Measurements from ENCODE around the gene FEZ2. TPM values are rescaled to one million over a fixed set of nuclear protein-coding genes. Genes with fewer than 3 reads are reported as not detected.

FEZ2 gene
- total and polyA plus RNA-seq, 2 of the 13 experiments (the other 11 are each of a cell fraction or from before 2014, with no cell fraction given) = 42.5 to 59.1 TPM

DNA sequence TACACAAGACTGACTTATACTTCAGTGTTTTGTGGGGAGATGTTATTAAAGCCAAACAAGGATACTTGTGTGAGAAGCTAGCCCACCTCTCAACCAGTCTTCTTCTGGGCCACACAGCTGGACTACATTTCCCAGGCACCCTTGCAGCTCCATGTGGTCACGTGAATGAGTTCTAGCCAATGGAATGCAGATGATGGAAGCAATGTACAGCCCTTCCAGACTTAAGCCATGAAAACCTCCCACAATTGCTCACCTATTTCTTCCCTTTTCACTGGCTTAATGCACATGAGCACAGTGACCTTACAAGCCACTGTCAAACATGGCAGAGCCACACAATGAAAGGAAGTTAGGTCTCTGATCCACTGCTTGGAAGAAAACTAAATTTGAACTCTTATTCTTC is 20.4 kb upstream of the FEZ2 start (continued):
- TF ChIP-seq ZBTB20 (CRISPR knock-in tag; IDR thresholded peaks at IDR 0.05; ENCODE audit: borderline replicate concordance, low read depth) (0 out of 2 replicates have a peak, but pooled peaks have one; percentile 41), STAG1 (CRISPR knock-in tag; IDR thresholded peaks at IDR 0.05) (no peak), ZNF20 (CRISPR knock-in tag; IDR thresholded peaks at IDR 0.05) (no peak), GPN1 (CRISPR knock-in tag; IDR thresholded peaks at IDR 0.05; ENCODE audit: borderline replicate concordance) (no peak), FIP1L1 (IDR thresholded peaks at IDR 0.05; ENCODE audit: borderline replicate concordance, insufficient read depth, low read depth, low read length) (no peak), GTF2F1 (IDR thresholded peaks at IDR 0.05; ENCODE audit: low read length) (no peak), GTF3A (CRISPR knock-in tag; conservative IDR thresholded peaks at IDR 0.05) (no peak), NR2F1 (CRISPR knock-in tag; IDR thresholded peaks at IDR 0.05) (no peak), THAP7 (CRISPR knock-in tag; IDR thresholded peaks at IDR 0.05) (no peak), EHMT2 (IDR thresholded peaks at IDR 0.05; ENCODE audit: borderline replicate concordance, low read depth, low read length) (no peak), ZIK1 (CRISPR knock-in tag; IDR thresholded peaks at IDR 0.05; ENCODE audit: borderline replicate concordance, low read depth) (no peak), ZNF496 (CRISPR knock-in tag; IDR thresholded peaks at IDR 0.05; ENCODE audit: insufficient replicate concordance) (no peak), PHF21A (CRISPR knock-in tag; IDR thresholded peaks at IDR 0.05) (no peak), PAWR (CRISPR knock-in tag; IDR thresholded peaks at IDR 0.05; ENCODE audit: borderline replicate concordance) (no peak), KDM4B (CRISPR knock-in tag; IDR thresholded peaks at IDR 0.05) (no peak), ZNF672 (CRISPR knock-in tag; IDR thresholded peaks at IDR 0.05) (no peak), ZNF577 (CRISPR knock-in tag; IDR thresholded peaks at IDR 0.05; ENCODE audit: borderline replicate concordance, low read depth) (no peak), ZFP36L2 (CRISPR knock-in tag; IDR thresholded peaks at IDR 0.05) (no peak), RXRB (CRISPR knock-in tag; IDR thresholded peaks at IDR 0.05; ENCODE audit: borderline replicate concordance) (no peak), ZFAT (CRISPR knock-in tag; conservative IDR thresholded peaks at IDR 0.05) (no peak), ZNF747 (CRISPR knock-in tag; IDR thresholded peaks at IDR 0.05; ENCODE audit: borderline replicate concordance) (no peak)
- TF ChIP-seq, protein P1, sequence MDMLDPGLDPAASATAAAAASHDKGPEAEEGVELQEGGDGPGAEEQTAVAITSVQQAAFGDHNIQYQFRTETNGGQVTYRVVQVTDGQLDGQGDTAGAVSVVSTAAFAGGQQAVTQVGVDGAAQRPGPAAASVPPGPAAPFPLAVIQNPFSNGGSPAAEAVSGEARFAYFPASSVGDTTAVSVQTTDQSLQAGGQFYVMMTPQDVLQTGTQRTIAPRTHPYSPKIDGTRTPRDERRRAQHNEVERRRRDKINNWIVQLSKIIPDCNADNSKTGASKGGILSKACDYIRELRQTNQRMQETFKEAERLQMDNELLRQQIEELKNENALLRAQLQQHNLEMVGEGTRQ (IDR thresholded peaks at IDR 0.05; ENCODE audit: low read depth, low read length) = peak; percentile 82
- TF ChIP-seq, protein P1 (CRISPR knock-in tag; IDR thresholded peaks at IDR 0.05; ENCODE audit: borderline replicate concordance) = peak; percentile 93; the same call in 1 of the 2 replicates
- TF ChIP-seq, protein P2, sequence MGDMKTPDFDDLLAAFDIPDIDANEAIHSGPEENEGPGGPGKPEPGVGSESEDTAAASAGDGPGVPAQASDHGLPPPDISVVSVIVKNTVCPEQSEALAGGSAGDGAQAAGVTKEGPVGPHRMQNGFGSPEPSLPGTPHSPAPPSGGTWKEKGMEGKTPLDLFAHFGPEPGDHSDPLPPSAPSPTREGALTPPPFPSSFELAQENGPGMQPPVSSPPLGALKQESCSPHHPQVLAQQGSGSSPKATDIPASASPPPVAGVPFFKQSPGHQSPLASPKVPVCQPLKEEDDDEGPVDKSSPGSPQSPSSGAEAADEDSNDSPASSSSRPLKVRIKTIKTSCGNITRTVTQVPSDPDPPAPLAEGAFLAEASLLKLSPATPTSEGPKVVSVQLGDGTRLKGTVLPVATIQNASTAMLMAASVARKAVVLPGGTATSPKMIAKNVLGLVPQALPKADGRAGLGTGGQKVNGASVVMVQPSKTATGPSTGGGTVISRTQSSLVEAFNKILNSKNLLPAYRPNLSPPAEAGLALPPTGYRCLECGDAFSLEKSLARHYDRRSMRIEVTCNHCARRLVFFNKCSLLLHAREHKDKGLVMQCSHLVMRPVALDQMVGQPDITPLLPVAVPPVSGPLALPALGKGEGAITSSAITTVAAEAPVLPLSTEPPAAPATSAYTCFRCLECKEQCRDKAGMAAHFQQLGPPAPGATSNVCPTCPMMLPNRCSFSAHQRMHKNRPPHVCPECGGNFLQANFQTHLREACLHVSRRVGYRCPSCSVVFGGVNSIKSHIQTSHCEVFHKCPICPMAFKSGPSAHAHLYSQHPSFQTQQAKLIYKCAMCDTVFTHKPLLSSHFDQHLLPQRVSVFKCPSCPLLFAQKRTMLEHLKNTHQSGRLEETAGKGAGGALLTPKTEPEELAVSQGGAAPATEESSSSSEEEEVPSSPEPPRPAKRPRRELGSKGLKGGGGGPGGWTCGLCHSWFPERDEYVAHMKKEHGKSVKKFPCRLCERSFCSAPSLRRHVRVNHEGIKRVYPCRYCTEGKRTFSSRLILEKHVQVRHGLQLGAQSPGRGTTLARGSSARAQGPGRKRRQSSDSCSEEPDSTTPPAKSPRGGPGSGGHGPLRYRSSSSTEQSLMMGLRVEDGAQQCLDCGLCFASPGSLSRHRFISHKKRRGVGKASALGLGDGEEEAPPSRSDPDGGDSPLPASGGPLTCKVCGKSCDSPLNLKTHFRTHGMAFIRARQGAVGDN (CRISPR knock-in tag; IDR thresholded peaks at IDR 0.05) = no peak
